HG03571 (cell line): Measurements from ENCODE around the gene RARB.

Experiments
- ATAC-seq: cut with Tn5 transposase; IDR thresholded peaks from one replicate; pipeline ENCODE4 v1.9.1; 2021; ENCODE audit not compliant: unreplicated experiment

RARB gene

DNA sequence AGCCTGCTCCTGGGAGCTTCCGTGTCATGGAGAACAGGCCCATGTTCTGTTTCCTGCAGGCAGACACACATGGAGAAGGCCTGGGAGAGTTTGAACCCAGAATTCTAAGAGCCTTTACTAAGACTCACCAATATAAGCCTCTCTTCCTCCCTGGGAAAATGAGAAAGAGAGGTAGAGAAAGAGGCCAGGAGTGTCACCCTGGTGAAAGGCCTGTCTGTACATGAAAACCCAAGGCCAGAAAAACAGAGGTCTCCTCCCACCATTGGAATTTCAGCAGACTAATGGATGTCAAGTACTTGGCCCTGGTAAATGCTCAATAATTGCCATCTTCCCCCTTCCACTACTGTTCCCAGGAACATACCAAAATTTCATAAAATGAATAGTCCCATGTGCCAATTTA lies 119.0 kb downstream of the RARB start:
- ATAC-seq: no peak

DNA sequence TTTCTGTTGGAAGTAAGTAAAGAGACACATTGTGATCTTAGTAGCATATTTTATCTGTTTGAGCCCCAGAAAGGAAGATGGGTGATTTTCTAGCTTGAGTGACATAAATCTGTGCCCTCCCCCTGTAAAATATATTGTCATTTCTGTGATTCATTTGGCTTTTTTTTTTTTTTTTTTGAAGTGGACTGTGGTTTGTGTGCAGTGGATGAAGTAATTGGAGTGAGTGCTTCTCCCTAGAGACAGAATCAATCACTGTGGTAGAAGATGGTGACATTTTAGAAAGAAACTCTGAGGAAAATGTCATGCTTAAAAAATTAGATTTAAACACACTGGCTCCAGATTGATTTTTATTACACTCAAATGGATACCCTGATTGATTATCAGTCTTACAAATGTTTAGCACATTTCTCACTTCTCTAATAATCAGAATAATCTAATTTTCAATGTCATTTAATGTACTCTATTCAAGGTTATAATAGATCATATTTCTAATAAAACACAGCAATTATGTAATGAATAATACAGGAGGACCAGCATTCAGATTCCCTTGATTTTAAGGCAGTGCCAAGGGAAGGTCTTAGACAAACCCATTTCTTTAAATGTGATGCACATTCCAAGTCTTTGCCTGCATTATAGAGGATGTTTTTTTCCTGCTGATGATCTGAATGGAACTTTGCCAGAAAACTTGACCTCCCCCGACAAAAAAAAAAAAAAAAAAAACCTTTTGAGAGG lies 120.0 kb downstream of the RARB start:
- no peak for ATAC-seq

DNA sequence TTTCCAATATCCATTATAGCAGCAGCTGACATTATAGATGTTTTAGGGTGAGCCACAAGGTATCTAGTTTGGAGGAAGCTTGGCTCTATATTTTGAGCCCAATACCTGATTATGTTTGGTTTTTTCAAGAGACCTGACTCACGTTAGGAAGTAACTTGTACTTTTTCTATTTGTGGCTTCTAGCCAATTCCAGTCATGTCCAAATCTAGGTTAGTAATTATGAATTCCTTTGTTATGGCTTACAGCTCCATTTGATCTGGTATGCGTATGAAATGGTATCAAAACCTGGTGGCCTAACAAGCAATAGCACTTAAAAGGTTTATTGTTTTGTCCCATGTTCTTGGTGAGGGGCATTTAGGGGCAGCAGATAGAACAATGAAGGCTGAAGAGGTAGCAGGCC lies 120.8 kb downstream of the RARB start:
- ATAC-seq: no peak

DNA sequence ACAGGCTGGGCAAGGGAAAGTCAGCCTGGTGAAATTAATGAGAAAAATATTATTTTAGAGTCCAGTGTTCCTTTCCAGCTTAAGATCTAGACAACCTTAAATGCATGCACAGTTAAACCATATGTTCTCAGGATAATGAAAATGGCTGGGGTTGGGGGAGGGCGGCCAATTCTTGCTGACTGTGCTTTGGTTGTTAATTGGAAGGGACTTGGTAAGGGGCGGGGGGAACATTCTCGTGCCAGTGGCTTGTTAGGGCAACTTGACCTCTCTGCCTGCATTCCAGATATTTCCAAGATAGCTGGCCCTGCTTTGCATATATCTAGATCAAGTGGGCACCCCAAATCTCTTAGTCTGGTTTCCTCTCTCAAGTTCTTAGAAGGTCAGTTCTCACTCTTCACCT lies 124.2 kb downstream of the RARB start:
- no peak for ATAC-seq

DNA sequence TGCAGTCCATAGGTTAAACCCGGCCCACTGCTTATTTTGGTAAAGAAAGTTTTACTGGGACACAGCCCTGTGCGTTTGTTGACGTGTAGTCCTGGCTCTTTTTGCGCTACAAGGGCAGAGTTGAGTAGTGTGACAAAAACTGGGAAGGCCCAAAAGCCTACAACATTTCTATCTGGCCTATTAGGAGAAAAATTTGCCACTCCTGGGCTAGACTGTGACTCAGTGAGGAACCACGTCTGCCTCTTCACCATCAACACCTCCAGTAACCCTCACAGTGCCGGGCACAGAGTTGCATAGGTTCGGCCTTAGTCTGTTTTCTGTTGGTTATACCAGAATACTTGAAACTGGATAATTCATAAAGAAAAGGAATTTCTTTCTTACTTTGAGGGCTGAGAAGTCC lies 126.3 kb downstream of the RARB start:
- no peak for ATAC-seq

DNA sequence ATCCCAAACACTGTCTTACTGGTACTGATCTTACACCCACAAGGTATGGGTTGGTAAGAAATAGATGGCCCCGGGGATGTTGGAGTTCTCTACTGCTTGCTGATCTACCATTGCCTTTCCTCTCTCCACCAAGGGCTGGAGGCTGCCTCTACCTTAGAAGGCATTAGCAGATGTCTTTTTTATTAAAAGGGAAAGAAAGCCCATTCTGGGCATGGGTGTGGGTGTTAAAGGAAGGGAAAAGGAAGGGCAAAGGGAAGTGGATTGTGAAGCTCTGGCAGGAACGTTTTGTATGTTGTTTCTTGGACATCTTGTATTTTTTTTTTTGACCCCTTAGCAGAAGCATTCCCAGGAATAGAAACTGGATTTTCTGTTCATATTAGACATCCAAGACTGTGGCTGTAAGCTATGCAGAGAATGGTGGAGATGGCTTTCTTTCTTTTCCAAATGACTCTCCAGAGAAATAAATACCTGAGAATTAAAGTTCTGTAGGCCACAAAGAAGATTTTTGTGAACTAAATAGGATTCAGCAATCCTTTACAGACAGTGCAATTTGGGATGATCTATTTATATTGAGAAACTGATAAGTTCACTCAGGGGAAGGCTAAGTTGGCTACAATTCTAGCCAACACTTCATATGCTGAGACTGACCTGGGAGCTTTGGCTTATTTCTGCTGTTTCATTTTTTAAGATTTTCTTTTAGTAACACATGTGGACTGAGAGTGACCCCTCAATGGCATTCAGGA lies 127.8 kb downstream of the RARB start:
- no peak for ATAC-seq

DNA sequence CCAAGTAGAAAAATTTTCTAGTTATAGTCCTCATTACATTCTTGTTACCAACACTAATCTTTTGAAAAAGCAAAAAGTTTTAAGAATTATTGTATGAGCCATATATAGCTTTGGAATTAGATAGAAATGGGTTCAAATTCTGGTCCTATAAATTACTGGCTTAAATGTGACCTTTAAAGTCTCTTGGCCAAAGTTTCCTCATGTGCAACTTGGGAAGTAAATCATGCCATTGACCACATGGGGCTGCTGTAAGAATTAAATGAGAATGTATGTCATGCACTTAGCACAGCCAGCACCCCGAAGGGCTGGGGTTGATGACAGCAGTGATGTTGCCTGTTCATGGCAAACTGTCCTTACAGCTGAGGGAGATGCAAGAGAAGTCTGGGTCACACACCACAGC lies 128.4 kb downstream of the RARB start:
- no peak for ATAC-seq

DNA sequence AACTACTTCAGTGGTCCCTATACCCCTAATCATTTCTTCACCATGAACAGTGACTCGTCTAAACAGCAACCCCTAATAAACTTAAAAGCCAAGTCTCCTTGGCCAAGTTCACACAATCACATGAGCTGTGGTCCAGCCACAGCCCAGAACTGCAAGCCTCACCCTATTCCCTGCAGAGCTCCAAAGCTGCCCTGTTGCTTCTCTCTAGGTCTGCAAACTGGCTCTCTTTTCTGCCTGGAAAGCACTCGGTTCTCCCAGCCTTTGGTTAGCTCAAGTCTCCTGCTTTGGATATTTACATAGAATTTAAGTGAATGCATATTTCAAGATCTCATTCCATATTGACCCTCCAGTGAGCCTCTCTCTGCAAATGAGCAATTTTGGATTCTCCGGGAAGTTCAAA lies 129.6 kb downstream of the RARB start:
- ATAC-seq: no peak

DNA sequence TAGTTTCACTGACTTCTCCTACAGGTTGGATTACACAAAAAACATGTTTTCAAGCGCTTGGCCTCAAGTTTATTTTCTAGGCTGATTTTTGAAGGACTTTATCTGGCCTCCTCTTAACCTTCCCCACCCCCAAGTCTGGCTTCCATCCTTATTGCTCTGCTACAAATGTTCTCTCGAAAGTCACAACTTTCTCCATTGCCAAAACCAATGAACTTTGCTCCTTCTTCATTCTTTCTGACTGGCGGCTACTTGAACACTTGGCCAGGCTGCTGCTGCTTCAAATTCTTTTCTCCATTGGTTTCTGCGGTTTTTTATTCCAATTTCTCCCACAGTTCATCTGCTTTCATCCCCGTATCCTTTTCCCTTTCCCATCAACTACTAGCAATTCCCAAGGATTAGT lies 130.1 kb downstream of the RARB start:
- no peak for ATAC-seq

DNA sequence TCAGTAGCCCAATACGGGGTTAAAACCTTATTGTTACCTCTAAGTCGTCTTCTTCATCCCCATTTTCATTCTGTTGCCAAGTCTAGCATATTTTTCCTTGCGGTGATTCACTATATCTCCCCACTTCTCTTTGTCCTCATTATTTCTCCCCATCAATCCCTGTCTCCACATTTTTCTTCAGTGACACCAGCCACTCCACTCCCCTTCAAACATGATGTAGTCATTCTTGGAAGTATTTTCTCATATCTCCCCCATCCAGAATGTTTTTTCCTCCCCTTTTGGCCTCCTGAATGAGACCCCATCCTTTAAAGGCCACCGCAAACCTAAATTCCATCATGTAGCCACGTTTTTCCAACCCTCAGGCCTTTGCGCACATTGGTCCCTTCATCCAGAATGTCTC lies 130.7 kb downstream of the RARB start:
- ATAC-seq: no peak

DNA sequence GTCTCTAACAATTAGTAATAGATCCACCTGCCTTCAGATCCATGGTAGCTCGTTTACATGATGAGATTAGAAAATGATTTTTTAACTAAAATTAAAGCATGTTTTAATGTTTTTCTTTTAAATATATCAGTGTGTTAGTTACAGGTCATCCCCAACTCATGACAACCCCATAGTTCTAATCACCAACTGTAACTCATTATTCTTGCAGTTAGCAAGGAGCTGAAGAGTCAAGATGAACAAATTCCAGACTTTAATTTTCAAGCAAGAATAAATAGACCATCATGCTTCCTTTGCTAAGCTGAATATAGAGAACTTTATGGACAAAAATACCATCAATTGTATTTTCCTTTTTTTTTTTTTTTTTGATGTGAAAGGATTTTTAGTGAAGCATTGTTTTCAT lies 135.5 kb downstream of the RARB start:
- no peak for ATAC-seq

DNA sequence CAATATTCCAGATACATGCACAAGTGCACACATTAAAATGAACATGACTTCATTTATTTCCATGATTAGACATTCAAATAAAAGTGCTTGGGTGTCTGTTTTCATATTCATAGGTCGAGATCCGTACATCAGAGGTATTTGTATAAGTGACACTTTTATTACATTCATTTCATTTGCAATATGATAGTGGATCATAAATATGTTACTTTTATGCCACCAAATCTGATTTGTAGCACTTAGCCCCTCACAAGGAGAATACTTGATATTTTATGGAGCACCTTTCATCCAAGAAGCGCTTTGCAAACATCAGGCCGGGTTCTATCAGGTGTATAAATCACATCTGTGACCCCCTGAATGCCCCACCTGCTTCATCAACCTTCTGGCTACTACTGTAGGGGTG lies 136.0 kb downstream of the RARB start:
- ATAC-seq: no peak

DNA sequence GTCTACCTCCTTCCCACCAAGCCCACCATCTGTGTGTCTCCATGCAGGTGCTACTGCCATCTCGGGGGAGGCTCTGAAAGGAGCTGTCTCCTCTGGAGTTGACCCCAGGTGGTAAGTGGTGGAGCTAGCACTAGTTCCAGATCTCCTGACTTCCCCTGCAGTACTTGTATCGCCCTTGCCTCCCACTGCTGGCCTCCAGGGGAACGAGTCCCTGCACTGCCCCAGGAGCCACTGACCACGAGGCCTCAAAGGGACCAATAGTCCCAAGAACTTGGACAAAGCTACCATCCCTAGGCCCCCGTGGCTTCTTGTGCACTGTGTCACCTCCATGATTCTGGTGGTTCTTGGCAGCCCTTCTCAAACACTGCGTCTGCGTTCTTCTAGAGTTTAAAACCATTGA lies 137.7 kb downstream of the RARB start:
- ATAC-seq: no peak

DNA sequence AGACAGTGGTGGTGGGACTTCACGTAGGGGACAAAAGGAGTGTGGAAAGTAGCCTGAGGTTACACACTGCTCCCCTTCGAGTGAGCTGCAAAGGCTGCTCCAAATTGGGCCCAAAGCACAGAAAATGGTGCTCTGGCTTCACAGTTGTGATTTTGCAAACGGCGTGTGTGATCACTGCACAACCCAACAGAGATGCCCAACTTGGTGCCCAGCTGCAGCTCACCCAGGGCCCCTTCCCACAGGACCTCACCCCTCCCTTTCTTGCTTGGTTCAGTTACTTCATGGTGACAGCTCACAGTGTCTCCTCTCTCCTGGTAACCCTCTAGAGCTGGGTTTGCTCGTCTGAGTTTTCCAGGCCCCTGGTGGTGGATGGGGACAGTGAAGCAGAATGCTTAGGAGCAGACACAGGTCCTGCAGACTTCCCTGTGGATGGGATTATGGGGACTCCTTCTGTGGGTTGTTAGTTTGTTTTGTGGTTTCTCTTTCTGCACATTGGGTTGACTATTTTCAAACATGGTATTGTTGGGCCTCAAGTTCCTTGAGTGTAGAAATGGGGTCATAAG lies 138.4 kb downstream of the RARB start:
- ATAC-seq: no peak

DNA sequence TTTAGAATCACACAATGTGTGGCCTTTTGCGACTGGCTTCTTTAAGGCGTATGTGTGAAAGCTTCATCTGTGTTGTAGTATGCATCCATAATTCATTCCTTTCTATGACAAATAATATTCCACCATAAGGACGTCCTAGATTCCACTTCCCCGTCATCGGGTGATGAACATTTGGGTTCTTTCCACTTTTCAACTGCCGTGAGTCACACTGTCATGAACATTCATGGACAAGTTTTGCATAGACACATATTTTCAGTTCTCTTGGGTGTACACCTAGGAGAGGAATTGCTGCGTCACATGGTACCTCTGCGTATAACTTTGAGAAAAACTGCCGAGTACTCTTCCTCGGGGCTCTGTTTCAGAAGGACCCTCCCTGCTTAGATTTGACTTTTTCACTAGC lies 139.3 kb downstream of the RARB start:
- ATAC-seq: no peak

DNA sequence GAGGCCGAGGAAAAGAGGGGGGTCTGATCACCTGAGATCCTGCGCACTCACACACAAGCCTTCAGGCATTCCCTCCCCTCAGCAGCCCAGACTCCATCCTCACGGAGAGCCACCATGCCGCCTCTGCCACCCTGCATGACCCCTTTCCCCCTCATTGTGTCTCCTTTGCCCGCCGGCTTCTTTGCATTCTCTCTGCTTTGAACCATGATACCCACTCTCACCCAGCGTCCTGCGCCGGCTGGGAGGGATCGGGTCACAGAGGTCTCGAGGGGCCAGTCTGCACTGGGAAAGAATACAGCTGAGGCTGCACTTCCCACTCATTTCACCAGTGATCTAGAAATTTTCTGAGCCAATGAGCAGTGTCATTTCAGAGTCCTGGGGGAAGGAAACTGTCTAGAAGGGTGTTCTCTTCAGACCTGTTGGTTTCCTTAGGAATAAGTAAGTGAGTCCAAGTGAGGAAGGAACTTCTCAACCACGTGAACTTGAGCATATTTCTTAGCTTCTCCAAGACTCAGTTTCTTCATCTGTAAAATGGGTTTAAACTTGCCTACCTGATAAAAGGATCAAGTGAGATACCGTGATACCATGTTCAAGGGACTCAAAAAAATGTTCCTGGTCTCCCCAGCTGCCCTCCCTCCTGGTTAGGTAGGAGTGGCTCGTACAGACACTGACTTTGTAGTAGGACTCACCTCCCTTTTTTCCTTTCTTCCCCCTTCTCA lies 139.9 kb downstream of the RARB start:
- no peak for ATAC-seq

DNA sequence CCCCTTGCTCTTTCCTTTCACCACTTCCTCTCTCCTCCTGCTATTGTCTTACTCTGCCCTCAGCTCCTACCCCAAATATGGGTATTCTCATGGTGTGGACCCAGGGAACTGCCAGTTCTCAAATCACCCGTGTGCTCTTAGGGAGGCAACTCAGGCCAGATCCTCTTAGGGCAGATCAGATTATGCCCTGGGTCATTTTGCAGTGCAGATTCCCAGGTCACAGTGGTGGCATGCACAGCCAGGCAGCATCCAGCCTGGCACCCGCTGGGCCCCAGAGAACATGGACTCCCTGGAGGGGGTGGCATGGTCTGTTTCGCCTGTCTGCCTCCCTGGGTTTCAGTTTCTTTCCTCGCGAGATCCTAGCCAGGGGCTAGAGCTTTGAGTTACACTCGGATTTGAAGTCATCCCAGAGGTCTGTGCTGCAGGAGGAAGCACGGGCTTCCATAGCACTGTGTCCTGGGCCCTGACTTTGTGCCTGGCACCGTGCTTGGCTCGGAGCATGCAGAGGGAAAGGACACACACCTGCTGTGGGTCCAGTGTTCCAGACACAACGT lies 140.5 kb downstream of the RARB start:
- no peak for ATAC-seq

DNA sequence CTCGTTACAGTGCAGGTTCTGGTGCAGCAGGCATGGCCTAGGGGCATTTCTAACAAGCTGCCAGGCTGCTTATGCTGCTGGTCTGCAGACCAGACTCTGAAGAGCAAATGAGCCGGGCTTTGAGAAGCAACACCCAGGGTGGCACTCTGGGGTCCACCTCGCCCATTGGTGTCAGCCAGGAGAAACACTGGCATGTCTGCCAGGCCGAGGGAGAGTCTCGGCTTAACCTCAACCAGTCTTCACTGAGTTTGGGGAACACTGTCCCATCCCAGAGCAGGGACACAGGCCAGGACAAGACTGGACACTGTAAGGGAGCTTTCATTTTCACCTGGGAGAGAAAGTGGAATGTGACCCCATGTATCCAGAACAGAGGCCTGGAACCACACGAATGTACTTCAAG lies 143.2 kb downstream of the RARB start:
- ATAC-seq: no peak

DNA sequence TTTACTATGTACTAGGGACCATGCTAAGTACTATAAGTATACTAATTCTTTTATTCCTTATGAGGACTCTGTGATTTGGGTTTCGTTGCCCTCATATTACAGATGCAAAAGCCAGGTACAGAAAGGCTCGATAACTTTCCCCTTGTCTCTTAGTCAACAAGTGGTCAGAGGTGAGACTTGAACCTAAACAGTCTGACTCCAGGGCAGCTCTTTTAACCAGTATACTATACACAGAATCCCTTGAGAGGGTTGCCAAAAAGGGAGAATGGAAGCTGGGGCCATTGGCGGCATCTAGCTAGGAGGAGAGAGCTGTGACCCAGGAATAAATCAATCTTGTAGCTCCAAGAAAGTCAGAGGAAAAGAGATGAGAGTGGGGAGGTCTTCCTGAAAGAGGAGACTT lies 144.3 kb downstream of the RARB start:
- no peak for ATAC-seq

DNA sequence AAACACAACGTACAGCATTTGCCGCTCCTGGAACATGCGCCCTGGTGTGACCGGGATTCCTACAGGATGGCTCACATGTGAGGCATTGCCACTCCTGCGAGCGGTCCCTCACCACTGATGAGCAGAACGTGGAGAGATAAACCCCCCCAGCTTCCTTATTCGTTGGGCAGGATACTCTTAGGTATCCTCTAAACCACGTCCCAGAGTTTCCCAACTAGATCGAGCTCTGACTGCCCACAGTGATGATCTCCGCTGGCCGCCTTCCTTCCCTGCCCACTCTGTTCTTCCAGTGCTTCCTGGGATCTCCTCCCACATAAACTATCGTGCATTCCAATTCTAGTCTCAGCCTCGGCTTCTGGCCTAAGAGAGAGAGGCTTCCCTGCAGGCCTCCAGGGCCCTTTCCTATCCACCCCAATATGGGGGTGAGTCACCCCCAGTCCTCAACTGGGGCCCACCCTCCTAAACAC lies 144.9 kb downstream of the RARB start:
- ATAC-seq: no peak

DNA sequence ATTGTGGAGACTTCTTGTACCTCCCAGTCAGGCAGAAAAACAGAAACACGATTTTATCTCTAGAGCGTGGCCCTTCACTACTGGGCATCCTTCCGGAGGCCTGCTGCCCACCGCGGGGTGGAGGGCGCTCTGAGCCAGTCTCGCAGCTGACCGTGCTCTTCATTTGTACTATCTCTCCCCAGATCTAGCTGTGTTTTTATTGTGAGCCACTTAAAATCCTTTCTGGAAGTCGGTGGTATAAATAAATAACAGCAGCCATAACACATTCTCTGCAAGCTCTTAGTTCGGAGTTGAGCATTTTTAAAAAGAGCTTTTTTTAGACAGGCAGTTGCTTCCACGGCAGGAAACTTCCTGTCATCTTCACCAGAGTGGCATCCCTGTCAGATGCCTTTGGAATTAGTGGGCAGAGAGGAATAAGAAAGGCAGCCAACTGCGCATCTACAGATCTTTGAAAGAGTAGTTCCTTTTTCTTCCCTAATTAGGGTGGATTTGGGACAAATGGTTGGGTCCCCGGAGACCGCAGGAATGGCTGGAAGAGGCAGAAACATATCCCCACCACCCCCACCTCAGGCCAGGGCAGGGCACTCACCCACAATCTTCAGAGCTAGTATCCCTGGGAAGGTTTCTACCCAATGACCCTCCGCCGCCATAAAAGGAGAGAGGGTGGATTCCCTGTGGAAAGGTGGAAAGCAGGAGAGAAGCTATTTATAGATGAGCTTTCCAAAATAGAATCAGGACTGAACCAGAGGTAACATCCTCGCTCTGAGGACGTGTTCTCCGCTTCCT lies 145.5 kb downstream of the RARB start:
- no peak for ATAC-seq
